GM18909 (cell line): Measurements from ENCODE around the gene TMEM87A.
"Not testable (repeated sequence)": the region's sequence is repeated elsewhere in the genome, so short reads cannot be mapped to it uniquely, and the experiment has no call there.

Experiments used
- ATAC-seq: cut with Tn5 transposase; IDR thresholded peaks from one replicate; pipeline ENCODE4 v1.9.1; 2021; ENCODE audit warnings: mild to moderate bottlenecking; ENCODE audit not compliant: unreplicated experiment, poor library complexity

TMEM87A gene

DNA sequence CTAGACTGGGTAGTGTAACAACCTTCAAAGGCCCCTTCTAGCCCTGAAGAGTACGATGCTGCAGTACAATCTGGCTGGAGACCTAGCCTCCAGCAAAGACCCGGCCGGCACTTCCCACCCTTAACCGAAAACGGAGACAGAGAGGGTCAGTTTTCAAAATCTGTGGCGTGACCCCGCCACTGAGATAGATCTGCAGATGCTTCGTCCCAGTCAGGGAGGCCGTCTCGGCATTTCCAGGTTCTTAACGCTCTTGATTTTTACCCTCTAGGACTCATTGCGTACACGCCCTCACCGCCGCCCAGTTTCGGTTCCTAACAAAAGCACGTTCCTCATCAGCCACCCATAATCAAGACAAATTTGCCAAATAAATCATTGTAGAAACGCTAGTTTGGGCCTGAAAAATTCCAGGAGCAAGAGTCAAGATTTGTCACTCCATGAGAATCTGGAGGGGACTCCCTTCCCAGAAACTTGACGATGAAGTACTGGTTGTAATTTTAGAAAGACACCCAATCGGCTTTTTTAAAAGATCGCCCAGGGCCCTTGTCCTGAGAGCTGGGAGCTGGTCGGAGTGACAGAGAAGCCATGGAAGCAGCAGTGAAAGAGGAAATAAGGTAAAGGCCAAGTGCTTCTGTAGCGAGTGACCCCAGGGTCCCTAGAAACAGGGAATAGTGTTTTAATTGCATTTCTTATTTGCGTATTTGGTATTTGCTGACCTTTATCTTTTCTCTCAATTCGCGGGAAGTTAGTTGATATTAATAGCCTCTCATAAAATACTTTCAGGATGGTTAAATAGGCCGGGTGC lies 868 bp upstream of the TMEM87A start:
- peak; percentile 36 for ATAC-seq

- no peak for ATAC-seq
Measured at GRCh38 chr15:42270996-42271395, 2.2 kb downstream of the TMEM87A start.

DNA sequence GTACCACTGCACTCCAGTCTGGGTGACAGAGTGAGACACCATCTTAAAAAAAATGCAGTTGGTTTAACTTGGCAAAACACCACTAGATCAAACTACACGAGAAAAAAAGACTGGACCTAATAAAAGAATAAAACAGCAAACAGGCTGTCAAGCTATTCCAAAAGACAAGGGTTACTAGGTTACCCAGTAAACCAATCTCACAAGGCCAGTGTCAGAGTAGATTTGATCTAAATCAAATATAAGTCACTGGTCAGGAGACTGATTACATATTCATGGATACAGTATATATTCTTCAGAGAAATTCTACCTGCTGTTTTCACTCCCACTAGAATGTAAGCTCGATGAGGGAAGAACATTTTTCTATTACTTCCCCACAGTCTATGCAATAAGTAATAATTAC lies 2.7 kb downstream of the TMEM87A start:
- no peak for ATAC-seq

DNA sequence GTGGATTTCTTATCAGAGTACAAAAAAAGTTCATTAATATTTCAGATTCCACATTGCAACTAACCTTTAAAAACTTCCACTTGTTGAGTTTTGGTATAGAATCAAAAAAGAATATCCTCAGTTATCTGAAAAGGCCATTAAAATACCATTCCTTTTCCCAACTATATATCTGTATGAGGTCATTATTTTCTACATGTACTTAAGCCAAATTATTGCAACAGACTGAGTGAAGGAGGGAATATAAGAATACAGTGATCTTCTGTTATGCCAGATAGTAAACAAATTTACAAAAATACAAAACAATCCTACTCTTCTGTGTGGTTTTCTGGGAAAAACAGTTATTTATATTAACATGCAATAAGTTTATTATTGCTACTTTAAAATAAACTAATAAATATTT lies 5.9 kb downstream of the TMEM87A start:
- no peak for ATAC-seq

GRCh38 chr15:42264795-42265194 lies 8.4 kb downstream of the TMEM87A start:
- no peak for ATAC-seq

DNA sequence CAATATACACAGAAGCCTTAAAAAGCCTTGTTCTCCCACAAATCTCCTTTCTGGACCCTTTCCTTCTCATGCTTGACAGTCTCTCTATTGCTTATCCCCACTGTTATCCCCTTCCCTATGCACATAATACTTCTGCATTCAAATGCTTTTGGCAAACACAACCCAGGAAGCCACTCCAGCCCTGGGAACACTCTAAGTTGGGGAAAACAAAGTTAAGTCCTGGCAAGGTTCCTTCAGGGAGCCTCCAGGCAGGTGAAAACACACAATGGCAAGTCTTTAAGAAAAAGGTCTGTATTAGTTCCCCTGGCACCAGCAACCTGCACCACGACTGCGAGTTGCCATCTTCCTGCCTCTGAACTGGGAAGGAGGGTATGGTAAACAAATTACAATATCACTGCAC lies 19.9 kb downstream of the TMEM87A start:
- ATAC-seq, result no peak

- ATAC-seq, result no peak
Measured at GRCh38 chr15:42240823-42241222, 32.4 kb downstream of the TMEM87A start.

DNA sequence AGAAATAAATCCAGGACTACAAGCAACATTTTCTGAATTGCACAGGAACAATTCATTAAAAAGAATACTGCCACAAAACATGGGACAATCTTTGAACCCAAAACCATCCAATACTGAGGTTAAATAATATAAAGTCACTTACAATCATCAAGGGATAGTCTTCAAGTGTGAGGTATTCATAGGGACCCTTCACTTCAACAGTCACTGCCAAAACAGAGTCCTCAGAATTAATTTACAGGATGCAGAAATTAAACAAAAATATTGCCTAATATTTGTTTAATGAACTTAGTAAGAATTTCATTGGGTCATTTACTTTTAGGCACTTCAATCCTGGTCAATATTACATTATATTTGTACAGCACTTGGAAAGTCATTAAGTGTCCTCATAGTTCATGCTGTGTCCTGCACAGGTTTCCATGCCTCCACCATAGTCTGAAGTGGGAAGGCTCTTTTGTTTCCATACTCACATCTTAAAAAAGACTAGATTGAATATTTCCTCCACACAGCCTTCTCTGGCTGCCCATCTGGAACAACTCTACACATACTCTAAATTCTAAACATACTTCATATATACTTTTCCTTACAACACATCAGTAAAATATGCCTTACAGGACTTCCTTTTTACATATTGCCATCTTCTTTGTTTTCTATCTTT lies 33.6 kb downstream of the TMEM87A start:
- no peak for ATAC-seq

DNA sequence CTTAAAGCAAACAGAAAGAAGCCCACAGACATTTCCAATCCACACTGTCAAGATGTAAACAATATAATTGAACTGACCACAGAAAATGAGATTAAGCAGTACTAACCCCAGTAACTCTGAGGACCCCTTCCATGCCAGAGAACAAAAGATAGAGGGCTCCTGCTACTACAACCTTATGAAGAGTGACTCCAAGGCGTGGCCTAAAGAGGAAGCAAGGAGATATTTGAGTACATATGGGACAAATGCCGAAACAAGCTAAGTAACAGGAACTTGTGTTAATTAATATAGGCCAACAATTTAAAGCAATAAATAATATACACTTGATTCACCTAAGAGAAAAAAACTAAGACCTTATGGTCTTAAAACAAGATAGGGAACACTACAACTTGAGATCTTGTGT lies 40.1 kb downstream of the TMEM87A start:
- ATAC-seq, result no peak

DNA sequence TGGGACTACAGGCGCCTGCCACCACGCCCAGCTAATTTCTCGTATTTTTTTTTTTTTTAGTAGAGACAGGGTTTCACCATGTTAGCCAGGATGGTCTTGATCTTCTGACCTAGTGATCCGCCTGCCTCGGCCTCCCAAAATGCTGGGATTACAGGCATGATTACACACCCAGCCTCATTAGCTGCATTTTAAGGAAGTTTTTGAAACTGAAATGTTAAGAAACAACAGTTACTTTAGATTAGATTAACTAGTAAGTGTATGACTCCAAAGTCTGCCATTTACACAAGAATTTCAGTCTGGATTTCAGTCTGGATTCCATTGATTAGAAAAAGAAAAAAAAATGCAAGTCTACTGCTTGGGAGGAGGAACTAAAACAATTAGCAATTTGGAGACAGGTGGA lies 40.6 kb downstream of the TMEM87A start:
- ATAC-seq, result no peak

DNA sequence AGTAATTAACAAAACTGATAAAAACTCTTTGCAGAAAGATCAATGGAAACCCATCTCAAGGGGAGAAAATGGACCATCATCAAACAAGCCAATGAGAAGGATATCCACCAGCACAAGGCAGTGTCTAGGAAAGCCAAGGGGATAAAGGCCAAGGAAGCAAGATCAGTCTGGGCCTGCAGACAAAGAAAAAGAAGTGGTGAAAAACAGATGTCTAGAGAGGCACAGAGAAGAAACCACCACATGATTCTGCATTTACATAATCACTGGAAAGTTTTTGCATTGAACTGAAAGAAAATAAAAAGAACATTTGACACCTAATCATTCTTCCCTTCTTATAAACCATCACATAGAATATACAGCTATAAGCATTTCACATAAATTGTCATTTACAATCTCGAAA lies 42.1 kb downstream of the TMEM87A start:
- no peak for ATAC-seq

DNA sequence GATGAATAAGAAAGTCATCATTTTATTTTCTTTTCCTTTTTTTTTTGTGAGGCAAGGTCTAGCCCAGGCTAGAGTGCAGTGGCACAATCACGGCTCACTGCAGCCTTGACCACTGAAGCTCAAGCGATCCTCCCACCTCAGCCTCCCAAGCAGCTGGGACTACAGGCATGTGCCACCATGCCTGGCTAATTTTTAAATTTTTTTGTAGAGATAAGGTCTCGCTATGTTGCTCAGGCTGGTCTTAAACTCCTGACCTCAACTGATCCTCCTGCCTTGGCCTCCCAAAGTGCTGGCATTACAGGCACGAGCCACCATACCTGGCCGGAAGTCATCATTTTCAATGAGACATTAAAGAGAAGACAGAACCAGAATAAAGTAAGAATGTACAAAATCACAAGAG lies 44.3 kb downstream of the TMEM87A start:
- ATAC-seq, result not testable (repeated sequence)

DNA sequence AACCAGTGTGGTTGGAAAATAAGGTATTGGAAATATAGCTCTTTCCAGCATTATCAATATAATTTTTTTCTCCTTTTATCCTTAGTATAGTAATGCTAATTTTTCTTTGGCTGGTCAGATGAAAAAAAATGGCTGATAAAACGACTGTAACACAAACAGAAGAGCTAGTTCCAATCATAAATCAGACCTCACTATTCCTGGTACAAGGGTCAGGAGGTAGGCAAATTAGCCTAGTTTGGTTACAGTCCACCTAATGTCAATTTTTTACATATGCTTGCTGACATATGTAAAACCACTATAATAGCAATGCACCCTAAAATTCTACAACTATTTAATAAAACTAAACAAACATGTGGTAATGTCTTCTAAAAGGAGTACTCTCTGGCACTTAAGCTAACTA lies 45.2 kb downstream of the TMEM87A start:
- no peak for ATAC-seq

DNA sequence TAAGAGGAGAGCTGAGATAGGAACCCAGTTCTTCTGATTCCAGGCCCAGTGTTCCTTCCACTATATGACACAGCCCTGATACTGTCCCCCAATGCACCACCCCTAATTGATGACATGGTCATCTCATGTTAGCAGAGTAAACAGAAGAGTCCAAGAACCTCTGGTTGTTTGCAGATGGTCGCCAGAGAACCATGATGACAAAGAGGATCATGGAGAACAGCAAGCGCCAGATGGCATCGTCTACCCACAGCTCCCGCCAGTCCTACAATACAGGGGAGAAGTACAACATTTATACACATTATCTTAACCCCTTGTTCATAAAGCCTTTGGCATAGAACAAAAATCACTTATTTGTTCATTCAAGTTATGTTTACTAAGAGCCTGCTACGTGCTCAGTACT lies 46.6 kb downstream of the TMEM87A start:
- no peak for ATAC-seq

DNA sequence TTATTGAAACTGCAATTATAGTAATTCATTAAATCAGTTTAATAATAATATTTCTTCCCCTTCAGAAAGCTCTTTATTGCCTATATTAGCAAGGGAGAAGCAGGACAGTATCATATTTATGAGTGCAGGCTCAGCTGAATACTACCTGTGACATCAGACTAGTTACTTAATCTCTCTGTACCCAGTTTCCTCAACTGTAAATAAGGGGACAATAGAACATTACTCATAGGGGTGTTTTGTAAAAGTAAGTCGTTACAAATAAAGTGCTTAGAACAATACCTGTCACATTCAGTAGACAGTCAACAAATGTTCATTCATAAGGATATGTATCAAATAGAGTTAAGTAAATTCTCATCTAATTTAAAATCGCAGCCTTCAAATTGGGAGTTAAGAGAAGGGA lies 53.0 kb downstream of the TMEM87A start:
- ATAC-seq, result no peak

- no peak for ATAC-seq
Measured at GRCh38 chr15:42218953-42219592, 54.2 kb downstream of the TMEM87A start.

GRCh38 chr15:42217568-42217967 lies 55.7 kb downstream of the TMEM87A start:
- ATAC-seq, result no peak

- no peak for ATAC-seq
Measured at GRCh38 chr15:42215913-42216829, 57.1 kb downstream of the TMEM87A start.

DNA sequence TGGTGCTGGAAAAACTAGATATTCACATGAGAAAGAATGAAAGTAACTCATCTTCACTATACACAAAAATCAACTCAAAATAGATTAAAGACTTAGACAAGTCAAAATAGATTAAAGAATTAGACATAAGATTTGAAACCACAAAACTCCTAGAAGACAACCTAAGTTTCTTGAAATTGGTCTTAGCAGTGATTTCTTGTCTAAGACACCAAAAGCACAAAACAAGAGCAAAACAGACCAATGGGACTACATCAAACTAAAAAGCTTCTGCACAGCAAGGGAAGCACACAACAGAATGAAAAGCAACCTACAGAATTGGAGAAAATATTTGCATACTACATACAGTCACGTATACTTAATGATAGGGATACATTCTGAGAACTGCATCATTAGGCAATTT lies 58.6 kb downstream of the TMEM87A start:
- no peak for ATAC-seq

GRCh38 chr15:42213511-42213910 lies 59.7 kb downstream of the TMEM87A start:
- no peak for ATAC-seq

GRCh38 chr15:42210696-42211095 lies 62.5 kb downstream of the TMEM87A start:
- no peak for ATAC-seq
